GM21360 (cell line): ENCODE measurements around the gene FAM20B.
"Not testable (repeated sequence)": the region's sequence is repeated elsewhere in the genome, so short reads cannot be mapped to it uniquely, and the experiment has no call there.

Source experiments
- ATAC-seq: cut with Tn5 transposase; IDR thresholded peaks from one replicate; pipeline ENCODE4 v1.9.1; 2021; ENCODE audit warnings: mild to moderate bottlenecking, moderate library complexity; ENCODE audit not compliant: unreplicated experiment

Gene FAM20B

DNA sequence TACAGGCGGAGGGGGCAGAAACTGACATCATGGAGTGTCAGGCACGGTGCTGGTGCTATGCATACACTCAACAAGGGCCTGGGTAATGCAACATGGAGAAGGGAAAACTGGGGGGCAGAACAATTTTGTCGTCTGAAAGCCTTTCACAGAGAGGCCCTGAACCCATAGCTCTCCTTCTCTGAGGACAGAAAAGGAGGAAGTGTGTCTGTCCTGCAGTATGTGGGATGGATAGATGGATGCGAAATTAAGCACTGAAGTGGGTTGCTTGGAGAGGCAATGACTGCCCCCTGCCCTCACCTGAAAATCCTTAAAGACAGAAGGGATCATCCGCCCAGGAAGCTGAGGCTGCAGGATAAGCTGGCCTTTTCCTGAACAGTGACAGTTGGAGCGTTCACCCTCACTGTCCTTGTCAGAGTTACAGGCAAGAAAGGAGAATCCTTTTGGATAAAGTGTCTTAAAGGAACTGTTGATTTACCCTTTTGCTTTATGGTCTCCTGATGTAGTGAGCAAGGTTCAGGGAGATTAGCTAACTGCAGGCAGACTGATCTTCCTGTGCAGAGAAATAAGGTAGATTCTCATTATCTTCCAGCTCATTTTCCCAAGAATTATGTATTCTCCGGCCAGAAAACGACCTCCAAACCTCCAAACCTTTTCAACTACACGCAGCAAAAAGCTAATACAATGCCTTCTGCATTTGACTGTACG is 1.6 kb upstream of the FAM20B start:
- no peak for ATAC-seq

DNA sequence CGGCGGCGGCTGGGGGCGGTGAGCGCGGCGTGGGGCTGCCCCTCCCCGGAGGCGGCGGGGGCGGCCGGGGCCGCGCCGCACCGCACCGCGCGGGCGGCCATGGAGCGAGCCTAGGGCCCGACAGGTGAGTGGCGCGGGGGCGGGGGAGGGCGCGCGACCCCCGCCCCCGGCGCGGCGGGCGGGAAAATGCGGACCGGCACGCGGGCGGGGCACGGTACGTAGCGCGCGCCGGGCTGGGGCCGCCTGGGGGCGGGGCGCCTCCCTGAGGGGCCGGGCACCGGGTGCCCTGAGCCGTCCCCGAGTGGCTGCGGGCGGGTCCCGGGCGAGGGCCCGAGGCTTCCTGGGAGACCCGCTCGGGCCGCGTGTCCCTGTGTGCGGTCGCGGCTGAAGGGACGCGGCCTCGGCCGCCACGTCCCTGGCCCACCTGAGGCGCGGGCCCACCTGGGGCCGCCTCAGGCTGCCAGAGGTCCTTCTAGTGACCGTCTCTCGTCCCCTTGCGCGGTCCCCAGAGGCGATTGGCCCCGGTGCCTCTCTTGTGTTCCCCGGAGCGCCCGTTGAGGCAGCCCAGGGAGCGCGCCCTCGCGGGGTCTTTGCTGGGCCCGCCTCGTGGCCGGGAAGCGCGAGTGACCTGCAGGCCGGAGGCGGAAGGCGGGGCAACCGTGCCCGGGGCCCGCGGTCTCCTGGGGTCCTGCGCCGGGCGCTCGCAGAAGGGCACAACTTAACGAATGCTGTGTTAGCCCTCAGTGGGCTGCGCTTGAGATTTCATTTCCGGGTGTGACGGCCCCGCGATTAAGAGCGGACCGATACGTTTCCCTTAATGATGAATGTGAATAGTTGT is 500 bp downstream of the FAM20B start:
- peak; percentile 58 for ATAC-seq

DNA sequence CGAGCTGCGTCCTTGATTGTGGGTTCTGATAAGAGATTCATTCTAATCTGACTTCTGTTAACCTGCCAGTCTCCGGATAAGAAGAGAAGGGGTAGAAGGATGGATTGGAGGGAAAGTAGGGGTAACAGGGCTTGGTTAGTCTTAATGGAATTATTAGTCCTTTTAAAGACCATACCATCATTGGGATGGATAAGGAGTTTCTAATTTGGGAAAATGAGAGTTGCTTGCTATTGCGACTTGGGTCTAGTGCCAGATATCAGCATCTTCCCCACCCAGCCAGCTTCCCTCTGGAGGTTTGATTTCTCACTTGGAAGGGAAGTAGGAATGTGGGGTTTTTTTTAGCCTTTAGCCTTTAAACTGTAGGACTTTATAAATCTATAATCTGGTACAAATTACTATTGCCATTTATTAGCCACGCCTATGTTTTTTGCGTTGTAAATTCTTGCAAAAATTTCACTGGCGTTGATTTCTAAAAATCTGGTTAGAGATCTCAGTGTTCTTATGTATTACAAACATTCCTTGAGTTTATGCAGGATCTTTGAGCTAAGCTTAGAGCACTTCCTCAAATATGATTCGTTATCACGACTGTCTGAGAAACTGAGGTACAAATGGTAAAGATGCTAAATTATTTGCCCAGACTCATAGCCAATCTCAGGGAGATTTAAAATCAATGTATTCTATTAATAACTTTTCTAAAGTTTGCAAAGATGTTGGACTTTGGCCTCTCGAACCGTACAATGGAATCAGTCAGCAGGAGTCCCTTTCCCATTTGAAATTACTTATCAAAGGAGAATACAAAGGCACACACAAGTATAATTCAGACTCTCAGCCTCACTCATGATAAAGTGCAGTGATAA is 1.3 kb downstream of the FAM20B start:
- no peak for ATAC-seq

DNA sequence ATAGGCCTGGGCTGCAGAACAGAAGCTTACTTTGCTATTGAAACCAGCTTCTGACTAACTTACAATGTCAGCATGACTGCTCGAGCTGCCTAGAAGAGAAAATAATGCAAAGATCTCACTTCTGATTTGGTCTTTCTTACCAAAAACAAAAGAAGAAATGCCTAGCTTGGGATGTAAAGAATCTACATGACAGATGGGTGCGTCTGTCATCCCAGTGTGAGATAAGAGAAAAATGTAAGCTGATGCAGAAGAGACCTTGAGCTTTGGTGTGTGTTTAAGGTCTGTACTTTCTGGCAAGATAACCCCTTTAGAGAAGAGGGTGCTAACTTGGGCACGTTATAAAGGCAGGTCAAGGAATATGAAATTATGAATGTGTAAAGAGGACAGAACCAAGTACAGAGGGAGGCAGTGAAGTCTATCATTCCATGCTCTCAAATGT is 3.6 kb downstream of the FAM20B start:
- no peak for ATAC-seq

DNA sequence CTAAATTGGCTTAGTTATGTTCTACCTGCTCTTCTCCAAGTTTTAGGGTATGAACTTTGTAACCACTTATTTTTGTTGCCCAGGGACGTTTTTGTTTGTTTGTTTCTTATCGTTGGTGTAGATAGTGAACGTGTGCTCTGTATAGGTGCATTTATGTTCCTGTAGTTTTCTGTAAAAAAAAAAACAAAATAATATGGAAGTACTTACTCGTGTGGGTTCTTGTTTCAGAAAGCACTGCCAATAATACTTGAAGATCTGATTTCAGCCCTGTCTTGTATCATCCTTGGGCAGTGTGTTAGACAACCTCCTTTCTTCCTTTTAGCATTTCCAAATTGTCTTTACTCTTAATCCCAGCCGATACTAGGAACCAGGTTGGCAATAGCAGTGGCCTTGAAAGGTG is 4.4 kb downstream of the FAM20B start:
- ATAC-seq, result no peak

DNA sequence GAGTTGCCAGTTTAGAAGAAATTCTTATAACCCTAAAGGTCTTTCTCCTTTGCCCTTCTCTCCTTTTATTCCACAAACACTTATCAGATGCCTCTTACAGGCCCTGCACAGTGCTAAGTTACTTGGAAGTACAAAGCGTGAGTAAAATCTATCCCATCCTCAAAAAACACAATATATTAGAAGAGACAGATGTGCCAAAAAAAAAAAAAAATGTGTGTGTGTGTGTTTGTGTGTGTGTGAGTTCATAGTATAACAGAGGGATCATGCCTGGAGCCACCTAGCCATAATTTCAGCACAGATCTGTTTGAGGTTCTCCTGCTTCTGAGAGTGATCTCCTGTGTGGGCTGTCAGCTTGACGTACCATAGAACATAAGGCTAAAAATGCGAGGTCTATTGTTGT is 5.0 kb downstream of the FAM20B start:
- ATAC-seq, result no peak

DNA sequence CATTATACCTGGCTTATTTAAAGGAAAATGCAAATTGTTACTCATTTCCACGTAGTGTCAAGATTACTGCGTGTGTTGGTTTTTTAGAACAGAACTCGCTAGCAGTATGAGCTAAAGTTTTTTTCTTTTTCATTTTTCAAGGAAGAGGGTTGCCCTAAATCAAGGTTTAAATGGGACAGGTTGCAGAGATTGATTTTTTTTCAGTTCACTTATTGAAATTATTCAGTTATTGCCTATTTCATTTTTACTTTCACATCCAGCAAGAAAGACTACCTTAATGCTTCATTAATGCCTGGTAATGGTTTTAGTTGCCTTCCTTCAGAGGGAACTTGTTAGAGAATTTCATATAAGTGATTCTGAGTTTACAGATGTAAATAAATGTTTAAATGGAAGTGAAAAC is 5.6 kb downstream of the FAM20B start:
- no peak for ATAC-seq

DNA sequence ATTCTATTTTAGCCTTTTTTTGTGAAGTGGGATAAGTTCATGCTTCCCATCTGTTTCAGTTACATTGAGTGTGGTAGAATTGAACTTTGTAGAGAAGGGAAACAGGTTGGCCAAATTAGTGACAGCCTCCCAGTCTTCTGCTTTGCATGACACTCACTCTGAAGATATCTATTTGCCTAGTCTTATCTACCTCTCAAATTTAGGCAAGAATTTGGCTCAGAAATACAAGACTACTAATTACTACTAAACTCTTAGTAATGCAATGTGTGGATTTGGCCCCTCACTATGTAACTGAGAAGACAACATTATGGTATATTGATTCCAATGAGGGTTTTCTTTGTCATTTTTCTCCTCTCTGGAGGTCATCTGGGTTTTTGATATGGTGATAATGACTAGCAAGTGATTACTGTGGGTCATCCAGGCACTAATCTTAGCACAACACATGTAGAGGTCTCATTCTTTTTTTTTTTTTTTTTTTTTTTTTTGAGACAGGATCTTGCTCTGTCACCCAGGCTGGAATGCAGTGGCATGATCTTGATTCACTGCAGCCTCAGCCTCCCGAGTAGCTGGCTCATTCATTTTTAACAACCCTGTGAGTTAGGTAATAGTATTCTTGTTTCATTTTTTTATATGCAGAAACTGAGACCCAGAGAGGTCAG is 6.3 kb downstream of the FAM20B start:
- no peak for ATAC-seq

DNA sequence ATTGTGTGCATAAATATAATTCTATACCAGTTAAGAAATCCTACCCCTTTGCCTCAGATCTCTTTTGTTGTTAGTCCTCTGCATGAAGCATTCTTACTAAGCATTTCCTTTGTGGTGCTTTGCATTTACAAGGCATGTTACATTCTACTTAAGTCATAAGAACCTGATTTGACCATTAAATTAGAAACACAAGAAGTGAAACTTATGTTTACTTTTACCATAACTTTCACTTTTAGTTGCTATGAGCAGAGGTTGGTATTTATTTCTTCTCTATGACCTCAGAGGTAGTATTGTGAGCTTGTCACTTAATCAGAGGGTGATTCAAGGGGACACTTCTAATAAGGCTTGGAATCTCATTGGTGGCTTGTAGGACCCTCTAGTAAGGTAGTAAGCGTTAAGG is 9.0 kb downstream of the FAM20B start:
- peak; percentile 76 for ATAC-seq

DNA sequence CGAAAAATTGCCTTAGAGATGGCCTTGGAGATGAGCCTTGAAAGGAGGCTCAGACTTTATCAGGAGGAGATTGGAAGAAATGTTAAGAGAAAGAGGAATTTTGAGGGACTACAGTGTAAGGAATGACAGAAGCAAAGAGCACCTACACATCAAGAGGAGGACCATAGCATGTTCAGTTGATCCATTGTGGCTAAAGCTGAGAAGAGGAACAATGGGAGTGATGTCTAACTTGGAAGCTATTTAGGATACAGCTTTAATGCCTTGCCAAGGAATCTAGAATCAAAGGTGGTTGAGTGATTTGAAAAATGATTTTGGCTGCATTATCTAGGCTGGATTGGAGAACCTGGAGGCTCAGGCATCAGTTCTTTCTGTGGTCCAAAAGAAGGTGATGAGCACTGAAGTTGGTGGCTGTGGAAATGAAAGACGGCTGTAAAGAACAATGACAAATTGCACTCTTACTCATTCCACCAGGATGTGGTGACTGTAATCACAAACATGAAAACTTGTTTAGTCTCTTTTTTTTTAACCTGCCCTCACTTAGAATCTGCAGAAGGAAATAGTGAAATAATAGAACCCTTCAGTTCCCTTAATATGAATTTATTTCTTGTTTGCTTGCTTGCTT is 11.3 kb downstream of the FAM20B start:
- peak; percentile 41 for ATAC-seq

DNA sequence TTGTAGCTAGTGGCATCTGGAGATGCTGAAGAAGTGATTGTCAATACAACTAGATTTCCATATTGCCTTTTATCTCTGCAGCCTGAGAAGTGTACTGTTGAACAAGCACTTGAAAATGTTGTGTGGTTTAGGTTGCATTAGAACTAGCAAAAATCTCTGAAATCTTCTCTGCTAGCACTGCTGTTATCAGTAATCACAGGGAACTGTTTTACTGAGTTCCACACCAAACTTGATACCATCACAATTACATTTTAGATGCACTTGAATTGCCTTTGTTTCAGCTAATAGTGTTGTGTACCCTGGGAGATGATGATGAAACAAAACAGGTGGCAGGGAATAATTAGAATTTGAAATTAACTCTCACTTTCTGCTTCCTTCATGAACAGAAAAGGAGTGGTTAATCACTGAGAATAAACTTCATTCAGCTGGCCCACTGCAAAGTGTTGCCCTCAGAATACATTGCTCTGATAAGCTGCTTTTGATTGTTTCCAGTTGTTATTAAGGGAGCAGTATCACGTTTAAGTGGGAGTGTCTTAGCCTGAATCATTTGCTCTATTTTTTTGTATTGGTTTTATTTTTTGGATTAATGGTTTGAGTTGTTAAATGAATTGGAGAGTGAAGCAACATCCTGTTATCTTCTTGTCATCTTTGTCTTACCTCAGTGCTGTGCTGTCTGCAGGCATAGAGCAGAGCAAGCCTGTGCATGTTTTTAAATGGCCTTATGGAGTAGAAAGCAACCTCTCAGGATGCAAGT is 13.0 kb downstream of the FAM20B start:
- ATAC-seq, result no peak

DNA sequence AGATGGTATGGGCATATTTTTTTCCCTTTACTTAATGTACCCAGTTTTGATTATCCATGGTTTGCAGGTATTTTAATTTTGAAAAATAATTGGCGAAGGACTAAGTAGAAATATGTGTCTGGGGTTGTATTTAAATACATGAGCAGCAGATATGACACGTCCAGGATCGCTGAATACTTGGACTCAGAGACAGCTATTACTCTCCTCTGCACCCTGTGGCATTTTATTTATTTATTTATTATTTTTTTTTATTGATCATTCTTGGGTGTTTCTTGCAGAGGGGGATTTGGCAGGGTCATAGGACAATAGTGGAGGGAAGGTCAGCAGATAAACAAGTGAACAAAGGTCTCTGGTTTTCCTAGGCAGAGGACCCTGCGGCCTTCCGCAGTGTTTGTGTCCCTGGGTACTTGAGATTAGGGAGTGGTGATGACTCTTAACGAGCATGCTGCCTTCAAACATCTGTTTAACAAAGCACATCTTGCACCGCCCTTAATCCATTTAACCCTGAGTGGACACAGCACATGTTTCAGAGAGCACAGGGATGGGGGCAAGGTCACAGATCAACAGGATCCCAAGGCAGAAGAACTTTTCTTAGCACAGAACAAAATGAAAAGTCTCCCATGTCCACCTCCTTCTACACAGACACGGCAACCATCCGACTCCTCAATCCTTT is 13.9 kb downstream of the FAM20B start:
- ATAC-seq, result not testable (repeated sequence)

DNA sequence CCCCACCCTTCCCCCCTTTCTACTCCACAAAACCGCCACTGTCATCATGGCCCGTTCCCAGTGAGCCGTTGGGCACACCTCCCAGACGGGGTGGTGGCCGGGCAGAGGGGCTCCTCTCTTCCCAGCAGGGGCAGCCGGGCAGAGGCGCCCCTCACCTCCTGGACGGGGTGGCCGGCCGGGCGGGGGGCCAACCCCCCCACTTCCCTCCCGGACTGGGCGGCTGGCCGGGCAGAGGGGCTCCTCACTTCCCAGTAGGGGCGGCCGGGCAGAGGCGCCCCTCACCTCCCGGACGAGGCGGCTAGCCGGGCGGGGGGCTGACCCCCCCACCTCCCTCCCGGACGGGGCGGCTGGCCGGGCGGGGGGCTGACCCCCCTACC is 14.5 kb downstream of the FAM20B start:
- not testable (repeated sequence) for ATAC-seq

DNA sequence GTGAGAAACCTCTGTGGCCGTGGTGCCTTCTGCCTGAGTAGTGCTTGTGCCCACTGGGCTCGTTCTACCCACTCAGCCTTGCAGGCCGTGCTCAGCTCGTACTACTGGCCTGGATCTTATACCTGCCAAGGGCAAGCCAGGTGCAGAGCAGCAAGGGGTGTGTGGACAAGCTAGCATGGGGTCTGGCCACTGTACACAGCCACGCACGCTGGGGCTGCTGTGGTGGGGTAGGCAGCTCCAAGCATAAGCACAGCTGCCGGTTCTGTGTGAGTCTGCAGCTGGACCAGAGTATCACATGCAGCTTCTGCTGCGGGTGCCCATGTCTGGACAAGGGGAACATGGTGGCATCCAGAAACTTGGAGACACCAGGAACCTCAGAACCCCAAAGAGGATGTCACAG is 16.4 kb downstream of the FAM20B start:
- no peak for ATAC-seq

DNA sequence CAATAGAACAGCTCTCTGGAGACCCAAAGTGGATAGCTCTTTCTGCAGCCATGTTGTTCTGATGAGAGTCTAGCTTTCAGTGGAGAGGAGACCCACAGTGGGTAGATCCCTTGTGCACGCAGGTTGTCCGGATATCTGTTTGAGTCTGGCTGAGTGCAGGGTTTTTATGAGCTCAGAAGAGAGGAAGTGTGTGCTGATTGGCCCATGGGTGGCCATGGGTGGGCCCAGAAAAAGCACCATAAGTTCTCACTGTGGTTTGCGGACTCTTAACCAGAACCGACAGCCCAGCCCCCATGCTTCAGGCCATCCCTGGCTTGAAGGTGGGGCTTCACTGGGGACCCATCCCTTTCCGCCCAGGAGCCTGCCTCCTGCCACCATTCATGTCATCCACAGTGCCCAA is 17.0 kb downstream of the FAM20B start:
- ATAC-seq, result no peak

DNA sequence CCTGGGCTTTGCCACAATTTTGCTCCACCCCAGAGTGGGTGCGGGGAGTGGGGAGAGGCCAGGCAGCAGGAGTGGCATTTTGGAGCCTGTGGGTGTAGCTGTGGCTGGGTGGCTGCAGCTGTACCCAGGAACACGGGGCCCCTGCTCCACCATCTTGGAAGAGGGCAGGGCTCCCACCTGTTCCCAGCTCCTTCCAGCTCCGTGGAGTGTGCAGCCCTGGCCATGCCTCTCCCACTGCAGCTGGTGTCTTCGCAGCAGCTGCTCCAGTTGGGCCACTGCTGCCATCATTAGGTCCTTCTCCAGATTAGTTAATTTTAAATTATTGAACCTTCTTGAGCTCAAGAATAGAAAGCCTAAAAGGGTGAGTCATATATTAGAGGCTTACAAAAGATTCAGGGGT is 17.6 kb downstream of the FAM20B start:
- no peak for ATAC-seq

DNA sequence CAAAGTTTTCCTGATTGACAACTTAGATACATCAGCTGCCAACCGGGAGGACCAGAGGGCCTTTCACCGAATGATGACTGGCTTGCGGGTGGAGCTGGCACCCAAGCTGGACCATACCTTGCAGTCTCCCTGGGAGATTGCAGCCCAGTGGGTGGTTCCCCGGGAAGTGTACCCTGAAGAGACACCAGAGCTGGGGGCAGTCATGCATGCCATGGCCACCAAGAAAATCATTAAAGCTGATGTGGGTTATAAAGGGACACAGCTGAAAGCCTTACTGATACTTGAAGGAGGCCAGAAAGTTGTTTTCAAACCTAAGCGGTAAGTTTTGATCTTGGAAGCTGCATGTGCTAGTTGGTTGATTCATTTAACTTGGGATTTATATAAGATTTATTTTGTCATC is 18.2 kb downstream of the FAM20B start:
- no peak for ATAC-seq

DNA sequence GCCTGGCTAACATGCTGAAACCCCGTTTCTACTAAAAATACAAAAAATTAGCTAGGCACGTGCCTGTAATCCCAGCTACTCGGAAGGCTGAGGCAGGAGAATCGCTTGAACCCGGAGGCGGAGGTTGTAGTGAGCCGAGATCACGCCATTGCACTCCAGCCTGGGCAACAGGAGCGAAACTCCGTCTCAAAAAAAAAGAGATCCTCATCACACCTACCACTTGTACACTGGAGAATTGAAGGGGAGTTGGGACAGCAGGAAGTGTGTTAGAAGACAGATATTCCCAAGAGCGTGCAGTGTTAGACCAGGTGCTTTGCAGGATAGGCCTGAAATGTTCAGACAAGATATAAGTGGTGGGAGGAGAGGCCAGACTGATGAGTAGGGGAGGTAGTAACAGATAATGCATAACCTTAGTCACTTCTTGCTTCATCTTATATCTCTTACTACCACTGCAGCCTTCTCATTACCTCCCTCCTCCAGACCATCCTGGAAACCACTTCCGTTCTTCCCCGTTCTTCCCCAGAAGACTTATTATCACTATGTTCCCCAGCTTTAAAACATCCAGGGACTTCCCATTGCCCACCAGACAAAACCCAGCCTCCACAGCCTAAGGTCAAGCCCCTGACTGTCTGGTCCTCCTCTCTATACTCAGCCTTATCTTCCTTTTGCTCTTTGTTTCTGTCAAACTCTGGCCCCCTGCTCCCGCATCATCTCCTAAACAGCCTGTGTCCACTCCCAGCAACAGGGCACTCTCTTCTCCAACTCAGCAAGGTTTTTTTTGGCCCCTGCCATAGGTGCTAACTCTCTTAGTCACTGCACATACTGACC is 21.3 kb downstream of the FAM20B start:
- ATAC-seq, result no peak
